ENCODE measurements around the gene CKAP2L.

CKAP2L gene

DNA sequence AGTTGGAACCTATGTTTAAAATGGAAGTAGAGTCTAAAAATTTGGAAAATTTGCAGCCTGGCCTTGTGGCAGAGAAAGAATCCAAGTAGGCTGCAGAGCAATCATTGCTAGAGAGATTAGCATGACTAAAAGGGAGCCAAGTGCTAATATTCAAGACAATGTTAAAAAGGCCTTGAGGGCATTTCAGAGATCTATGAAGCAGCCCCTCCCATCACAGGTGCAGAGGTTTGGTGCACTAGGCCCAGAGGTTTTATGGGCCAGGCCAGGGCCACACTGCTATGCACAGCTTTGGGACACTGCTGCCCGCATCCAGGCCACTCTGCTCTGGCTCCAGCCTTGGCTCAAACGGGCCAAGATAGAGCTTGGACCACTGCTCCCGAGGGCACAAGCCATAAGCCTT lies 26.6 kb upstream of the CKAP2L start:
- DNase-seq (ENCODE audit: extremely low read depth, low read depth), result no peak
- TF ChIP-seq CTCF (IDR thresholded peaks at IDR 0.05; ENCODE audit: low read depth, low read length), result no peak

DNA sequence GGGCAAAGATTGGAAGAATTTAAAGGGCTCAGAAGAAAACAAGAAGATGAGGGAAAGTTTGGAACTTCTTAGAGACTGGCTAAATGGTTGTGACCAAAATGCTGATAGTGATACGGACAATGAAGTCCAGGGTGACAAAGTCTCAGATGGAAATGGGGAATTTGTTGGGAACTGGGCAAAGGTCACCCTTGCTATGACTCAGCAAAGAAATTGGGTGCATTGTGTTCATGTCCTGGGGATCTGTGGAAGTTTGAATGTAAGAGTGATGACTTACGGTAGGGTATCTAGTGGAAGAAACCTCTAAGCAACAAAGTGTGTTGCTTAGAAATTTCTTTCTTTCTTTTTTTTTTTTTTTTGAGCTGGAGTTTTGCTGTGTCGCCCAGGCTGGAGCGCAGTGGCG lies 25.9 kb upstream of the CKAP2L start:
- TF ChIP-seq CTCF (IDR thresholded peaks at IDR 0.05; ENCODE audit: low read depth, low read length), result no peak
- no peak for DNase-seq (ENCODE audit: extremely low read depth, low read depth)

DNA sequence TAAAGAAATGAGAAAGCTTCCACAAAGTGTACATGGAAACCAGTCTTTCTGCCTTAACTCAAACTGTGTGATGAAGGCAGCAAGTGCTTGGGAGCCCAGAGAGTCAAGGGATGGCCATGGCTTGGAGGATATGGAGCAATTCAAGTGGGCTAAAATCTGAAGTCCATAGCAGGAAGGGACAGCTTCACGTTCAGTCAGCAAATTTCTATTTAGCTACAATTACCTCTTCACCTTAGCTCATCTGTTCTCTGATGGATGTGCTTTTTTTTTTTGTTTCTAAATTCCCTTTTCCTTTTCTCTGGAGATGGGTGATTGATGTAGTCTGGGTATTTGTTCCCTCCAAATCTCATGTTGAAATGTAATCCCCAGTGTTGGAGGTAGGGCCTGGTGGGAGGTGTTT lies 24.8 kb upstream of the CKAP2L start:
- no peak for DNase-seq (ENCODE audit: extremely low read depth, low read depth)
- TF ChIP-seq CTCF (IDR thresholded peaks at IDR 0.05; ENCODE audit: low read depth, low read length), result no peak

GRCh38 chr2:112788653-112789052 lies 24.2 kb upstream of the CKAP2L start:
- no peak for TF ChIP-seq CTCF (IDR thresholded peaks at IDR 0.05; ENCODE audit: low read depth, low read length)
- no peak for DNase-seq (ENCODE audit: extremely low read depth, low read depth)

DNA sequence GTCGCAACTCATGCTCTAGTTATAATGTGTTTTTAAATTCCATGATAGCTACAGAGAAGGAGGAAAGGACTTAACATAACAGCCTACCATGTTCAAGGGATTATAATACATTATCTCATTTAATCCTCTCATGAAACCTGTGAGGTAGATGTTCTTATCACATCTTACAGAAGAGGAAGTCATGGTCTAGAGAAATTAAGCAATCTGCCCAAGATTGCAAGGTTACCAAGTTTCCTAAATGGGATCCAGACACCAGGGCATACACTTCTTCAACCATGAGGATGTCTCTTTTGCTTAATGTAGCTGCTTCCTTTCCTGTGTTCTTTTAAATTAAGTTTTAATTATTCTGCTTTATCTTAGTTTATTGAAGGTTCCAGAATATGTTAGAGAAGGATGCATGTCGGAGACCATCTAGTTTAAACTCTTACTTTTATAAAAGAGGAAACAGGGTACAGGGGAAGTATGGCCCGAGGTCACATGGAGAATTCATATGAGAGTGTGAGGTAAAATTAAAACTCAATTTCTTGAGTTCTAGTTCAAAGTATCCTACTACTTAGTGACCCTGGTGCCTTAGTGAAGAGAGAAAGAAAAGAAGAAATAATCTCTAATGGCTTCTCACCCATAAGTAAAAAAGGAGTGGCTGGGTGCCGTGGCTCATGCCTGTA lies 23.5 kb upstream of the CKAP2L start:
- DNase-seq (ENCODE audit: extremely low read depth, low read depth), result no peak
- no peak for TF ChIP-seq CTCF (IDR thresholded peaks at IDR 0.05; ENCODE audit: low read depth, low read length)

- DNase-seq (ENCODE audit: extremely low read depth, low read depth), result no peak
- no peak for TF ChIP-seq CTCF (IDR thresholded peaks at IDR 0.05; ENCODE audit: low read depth, low read length)
These were observed 22.9 kb upstream of the CKAP2L start for GRCh38 chr2:112787294-112787693.

DNA sequence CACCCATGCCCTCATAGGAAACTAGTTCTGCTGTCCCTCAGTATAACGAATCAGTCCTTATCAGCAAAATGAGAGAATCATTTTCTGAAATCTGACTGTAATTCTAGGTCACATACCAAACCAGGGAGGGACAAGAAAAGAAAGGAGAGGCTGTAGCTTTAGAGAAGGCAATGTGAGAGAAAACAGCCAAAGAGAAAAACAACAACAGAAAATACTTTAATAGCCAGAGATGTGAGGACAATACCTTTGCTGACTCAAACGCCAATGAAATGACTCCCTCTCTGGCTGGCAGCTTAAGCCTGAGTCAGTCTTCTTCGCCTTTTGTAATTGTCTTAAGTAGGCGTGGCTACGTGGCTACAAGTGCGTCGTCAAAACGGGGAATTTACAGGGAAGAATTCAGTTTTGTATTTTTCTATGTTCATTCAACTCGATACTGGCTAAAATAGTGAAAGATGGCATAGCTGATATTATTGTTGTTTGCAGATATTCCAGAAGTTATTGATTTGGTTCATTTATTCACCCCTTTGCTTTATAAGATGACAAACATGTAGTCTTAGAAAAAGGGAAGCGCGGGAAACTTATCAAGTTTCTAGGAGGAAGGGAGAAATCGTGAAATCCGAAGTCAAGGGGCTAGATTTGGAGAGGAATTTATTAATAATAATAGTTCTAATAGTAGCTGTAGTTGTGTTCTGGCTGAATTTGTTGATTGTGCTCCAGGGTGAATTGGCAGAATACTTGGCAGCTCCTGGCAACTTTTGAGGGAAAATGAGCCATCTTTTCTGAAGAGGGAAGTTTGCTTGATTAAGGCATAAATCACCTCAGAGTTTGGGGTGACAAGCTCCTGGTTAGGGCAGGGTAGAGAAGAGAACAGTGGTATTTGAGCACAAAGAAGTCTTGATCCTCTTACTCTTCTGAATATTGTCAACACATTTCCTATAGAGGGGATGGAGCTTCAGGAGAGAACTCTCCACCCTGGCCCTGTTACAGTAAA lies 20.1 kb upstream of the CKAP2L start, which contains the start of gene IL1A:
Gene IL1A (minus strand): TSS at position 295 of the 991 bp plus-strand sequence. CDS start 723 bp downstream, outside the sequence.
- no peak for TF ChIP-seq CTCF (IDR thresholded peaks at IDR 0.05; ENCODE audit: low read depth, low read length)
- DNase-seq (ENCODE audit: extremely low read depth, low read depth), result no peak

Data from AG09319 (cell line).